Body of pancreas (tissue), 4 donors: ENCODE data around the gene GALNT8. TPM values are rescaled to one million over a fixed set of nuclear protein-coding genes. Genes with fewer than 3 reads are reported as not detected.

Experiments used
- ATAC-seq: fragments of 150-250 bp; one replicate; pipeline ENCODE4 v1.9.1; 2016
- DNase-seq, 4 donors: peaks; one replicate each; pipeline ENCODE4 v3.0.0-alpha.2; 2019
- H3K27ac ChIP-seq, 4 donors: fragments of 200-600 bp; sonication (generic); 1 replicate in 3 of 4; 2 replicates in 1 of 4; pipeline versions ENCODE4 v1.5.1 to v1.6.1; 2016 to 2019; ENCODE audit warnings: mild to moderate bottlenecking in 1 of 4, mixed read lengths in 1 of 4, moderate library complexity in 1 of 4
- H3K27me3 ChIP-seq, 2 donors: fragments of 200-600 bp; sonication (generic); one replicate each; pipeline ENCODE4 v1.6.0; 2016; ENCODE audit warnings: mild to moderate bottlenecking in 1 of 2
- H3K36me3 ChIP-seq, 2 donors: fragments of 200-600 bp; sonication (generic); replicated peaks in 1 of 2; 2 replicates each; pipeline ENCODE4 v1.5.1; 2016; ENCODE audit warnings: low read depth in 2 of 2; ENCODE audit not compliant: insufficient read depth in 1 of 2
- H3K4me1 ChIP-seq: fragments of 200-600 bp; sonication (generic); one replicate; pipeline ENCODE4 v1.6.0; 2016
- H3K4me3 ChIP-seq, 2 donors: fragments of 200-600 bp; sonication (generic); 1 replicate in 1 of 2; 2 replicates in 1 of 2; pipeline ENCODE4 v1.5.1; 2016 to 2019
- H3K9me3 ChIP-seq, 3 donors: fragments of 200-600 bp; sonication (generic); 1 replicate in 2 of 3; 2 replicates in 1 of 3; pipeline ENCODE4 v1.5.1; 2016
- CTCF ChIP-seq, 7 experiments: fragments of 450-650 bp in 4 of 7; fragments of 200-600 bp in 3 of 7; sonication (generic) in 3 of 7; IDR thresholded peaks; one replicate each; pipeline ENCODE4 v1.5.1; 2016 to 2019; ENCODE audit warnings: antibody characterized with exemption in 7 of 7
- POLR2A ChIP-seq, 3 donors: fragments of 450-650 bp; IDR thresholded peaks; one replicate each; pipeline ENCODE4 v1.6.1; 2016; ENCODE audit warnings: antibody characterized with exemption in 3 of 3, mild to moderate bottlenecking in 2 of 3
- WGBS, 2 donors: methylation state at CpG; one replicate each; pipeline ENCODE4 v1.1.5; 2017; 5-methylcytosine and 5-hydroxymethylcytosine counted together
- intact Hi-C: fragments of 100-400 bp; cut with DNase I; formaldehyde crosslinking; loops from one replicate; pipeline ENCODE4 v1.15.1; 2023
- total RNA-seq, 2 donors: library from RNA; depleted of rRNA; stranded (reverse); fragments of >200 nt; gene quantifications; one replicate each; pipeline ENCODE4 v1.1.0, GENCODE V29; 2016

Gene GALNT8
- total RNA-seq, 2 donors from 2014 or later = 0.52 to 1.3 TPM

DNA sequence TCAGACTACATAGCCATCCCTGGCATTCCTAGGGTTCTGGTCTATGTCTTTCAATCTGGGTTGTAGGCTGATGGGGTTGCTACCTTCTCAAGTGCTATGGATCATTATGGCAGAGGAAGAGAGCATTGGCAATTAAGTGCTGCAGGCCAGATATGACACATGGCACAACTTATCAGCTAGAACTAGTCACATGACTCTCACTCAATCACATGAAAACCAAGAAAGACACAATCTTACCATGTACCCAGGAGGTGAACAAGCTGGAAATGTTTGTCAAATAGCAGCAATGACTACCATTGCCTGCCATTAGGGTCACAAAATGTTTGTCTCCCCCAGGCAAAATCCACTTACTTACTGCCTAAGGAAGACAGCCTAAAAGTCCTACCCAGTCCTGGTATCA, 80.4 kb downstream of the GALNT8 start:
- no peaks in the 10 kb centered on the region for H3K4me1 ChIP-seq
- H3K27me3 ChIP-seq = no peaks in the 10 kb centered on the region
- DNase-seq (no peak), ATAC-seq (no peak)
- no peaks in the 10 kb centered on the region for H3K9me3 ChIP-seq
- intact Hi-C loops = no loop called here
- no peak overlapping the region for H3K4me3 ChIP-seq
- no peak for TF ChIP-seq CTCF (IDR thresholded peaks at IDR 0.05)
- TF ChIP-seq POLR2A (IDR thresholded peaks at IDR 0.05) = no peak
- H3K27ac ChIP-seq = no peak overlapping the region
- no peaks in the 10 kb centered on the region for H3K36me3 ChIP-seq

GRCh38 chr12:4802841-4803240, 82.6 kb downstream of the GALNT8 start:
- TF ChIP-seq CTCF (IDR thresholded peaks at IDR 0.05) = no peak
- TF ChIP-seq POLR2A (IDR thresholded peaks at IDR 0.05) = no peak
- Histone ChIP-seq H3K27ac (no peak overlapping the region), H3K4me3 (no peak overlapping the region), H3K9me3 (no peaks in the 10 kb centered on the region), H3K4me1 (no peaks in the 10 kb centered on the region), H3K27me3 (no peaks in the 10 kb centered on the region), H3K36me3 (no peaks in the 10 kb centered on the region)
- intact Hi-C loops = no loop called here
- DNase-seq = no peak
- 42 to 72% methylated on average over 2 of the region's 2 CpGs for WGBS, 2 donors
- no peak for ATAC-seq

DNA sequence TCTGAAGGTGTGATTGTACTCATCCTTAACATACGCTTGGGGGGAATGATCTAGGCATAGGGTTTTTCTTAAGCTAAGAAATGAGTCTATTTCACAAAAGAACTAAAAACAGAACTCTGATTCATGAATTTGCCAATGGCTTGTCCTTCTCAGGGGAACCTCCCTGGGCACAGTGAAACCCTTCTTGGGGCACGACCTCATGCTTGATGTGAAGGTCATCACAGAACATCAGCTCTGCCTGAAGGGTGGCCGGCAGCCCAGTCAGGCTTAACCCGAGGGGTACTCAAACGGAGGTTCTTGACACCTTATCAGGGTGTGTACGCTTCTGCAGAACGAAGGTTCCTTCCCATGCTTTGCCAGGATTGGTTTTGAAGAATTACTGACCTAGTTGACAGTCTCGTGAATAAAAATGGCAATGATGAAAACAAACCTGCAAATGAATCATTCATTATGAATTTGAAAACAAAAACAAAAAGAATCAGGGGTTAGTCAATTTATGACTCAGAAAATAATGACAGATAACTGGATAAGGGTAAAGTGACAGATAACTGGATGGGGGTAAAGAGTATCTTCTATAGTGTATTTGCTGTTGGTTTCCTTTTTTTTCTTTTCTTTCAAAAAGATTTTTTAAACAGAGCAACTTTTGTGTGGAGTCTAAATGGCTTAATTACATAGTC, 86.4 kb downstream of the GALNT8 start:
- no peak for ATAC-seq
- no peaks in the 10 kb centered on the region for H3K27me3 ChIP-seq

GRCh38 chr12:4807116-4807783, 87.0 kb downstream of the GALNT8 start:
- Histone ChIP-seq H3K36me3 (no peaks in the 10 kb centered on the region), H3K4me1 (peaks cover 12% of the 10 kb centered on the region), H3K9me3 (no peaks in the 10 kb centered on the region), H3K27me3 (no peaks in the 10 kb centered on the region), H3K4me3 (no peak overlapping the region), H3K27ac (no peak overlapping the region)
- DNase-seq (no peak), ATAC-seq (no peak)
- TF ChIP-seq CTCF (IDR thresholded peaks at IDR 0.05) (no peak), POLR2A (IDR thresholded peaks at IDR 0.05) (no peak)
- 36 to 39% methylated on average over 6 of the region's 6 CpGs for WGBS, 2 donors
- intact Hi-C loops = no loop called here

More for the DNA sequence above, 86.4 kb downstream of the GALNT8 start:
- no peak overlapping the region for H3K4me3 ChIP-seq
- intact Hi-C loops = no loop called here
- H3K4me1 ChIP-seq = peaks cover 12% of the 10 kb centered on the region
- TF ChIP-seq POLR2A (IDR thresholded peaks at IDR 0.05) = no peak
- no peak for TF ChIP-seq CTCF (IDR thresholded peaks at IDR 0.05)
- no peak for DNase-seq
- no peak overlapping the region for H3K27ac ChIP-seq
- H3K9me3 ChIP-seq = no peaks in the 10 kb centered on the region
- H3K36me3 ChIP-seq = no peaks in the 10 kb centered on the region
- 42 to 43% methylated on average over 7 to 8 of the region's 8 CpGs for WGBS, 2 donors

DNA sequence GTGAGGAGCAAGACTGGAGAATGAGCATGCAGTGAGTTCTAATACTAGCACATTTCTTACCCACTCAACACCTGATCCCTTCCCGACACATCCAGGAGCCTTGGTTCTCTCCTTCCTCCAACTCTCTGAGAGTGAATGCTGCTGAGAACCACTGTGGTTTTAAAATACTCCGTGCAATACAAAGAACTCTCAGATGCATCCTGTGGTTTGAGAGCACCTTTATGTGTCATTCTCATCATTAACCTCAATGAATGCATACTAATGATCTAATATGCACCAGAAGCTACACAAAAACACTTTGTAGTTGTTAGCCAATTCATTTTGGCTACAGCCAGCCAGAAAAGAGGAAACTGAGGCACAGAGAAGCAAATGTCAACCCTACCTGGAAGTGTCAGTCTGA, 87.6 kb downstream of the GALNT8 start:
- Histone ChIP-seq H3K4me3 (no peak overlapping the region), H3K4me1 (peaks cover 12% of the 10 kb centered on the region), H3K9me3 (no peaks in the 10 kb centered on the region), H3K36me3 (no peaks in the 10 kb centered on the region), H3K27ac (no peak overlapping the region), H3K27me3 (no peaks in the 10 kb centered on the region)
- no peak for DNase-seq
- 30 to 48% methylated on average over 2 of the region's 2 CpGs for WGBS, 2 donors
- ATAC-seq = no peak
- intact Hi-C loops = no loop called here
- TF ChIP-seq CTCF (IDR thresholded peaks at IDR 0.05) (no peak), POLR2A (IDR thresholded peaks at IDR 0.05) (no peak)
